Ecto neural progenitor cell (in vitro differentiated cells): Measurements from ENCODE around the gene ZSCAN31.
"Not testable (repeated sequence)": the region's sequence is repeated elsewhere in the genome, so short reads cannot be mapped to it uniquely, and the experiment has no call there.

Source experiments
- DNase-seq: peaks from one replicate; pipeline ENCODE4 v3.0.0-alpha.2; 2018; ENCODE audit warnings: low spot score

The ZSCAN31 gene

DNA sequence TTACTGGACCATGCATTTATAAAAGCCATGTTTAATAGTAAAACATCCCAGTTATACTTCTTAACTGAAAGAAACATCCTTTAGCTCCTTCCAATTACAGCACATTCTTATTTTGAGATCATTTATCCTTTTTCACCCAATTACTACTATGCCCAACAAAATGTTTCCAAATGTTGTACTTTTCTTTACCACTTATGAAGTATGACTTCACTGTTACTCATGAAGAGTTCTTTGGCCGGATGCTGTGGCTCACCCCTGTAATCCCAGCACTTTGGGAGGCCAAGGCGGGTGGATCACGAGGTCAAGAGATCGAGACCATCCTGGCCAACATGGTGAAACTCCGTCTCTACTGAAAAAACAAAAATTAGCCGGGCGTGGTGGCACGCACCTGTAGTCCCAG lies 18.1 kb downstream of the ZSCAN31 start:
- DNase-seq, result not testable (repeated sequence)

DNA sequence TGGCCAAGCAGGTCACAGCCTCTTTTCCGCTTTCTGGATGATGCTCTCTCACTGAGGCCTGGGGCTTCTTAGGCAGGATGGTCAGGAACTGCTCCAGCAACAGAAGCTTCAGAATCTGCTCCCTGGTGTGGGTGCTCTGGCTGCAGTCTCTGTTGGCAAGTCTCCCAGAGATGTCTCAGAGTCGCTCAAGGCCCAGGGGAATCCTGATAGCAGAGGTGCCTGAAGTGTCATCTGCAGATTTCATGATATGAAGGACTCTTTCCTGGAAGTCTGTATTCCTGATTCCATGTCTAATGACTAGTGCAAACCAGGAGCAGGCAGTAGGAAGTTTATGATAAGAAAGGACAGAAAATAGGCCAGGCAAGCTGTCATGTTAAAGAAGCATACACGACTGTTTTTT lies 20.3 kb downstream of the ZSCAN31 start:
- no peak for DNase-seq

DNA sequence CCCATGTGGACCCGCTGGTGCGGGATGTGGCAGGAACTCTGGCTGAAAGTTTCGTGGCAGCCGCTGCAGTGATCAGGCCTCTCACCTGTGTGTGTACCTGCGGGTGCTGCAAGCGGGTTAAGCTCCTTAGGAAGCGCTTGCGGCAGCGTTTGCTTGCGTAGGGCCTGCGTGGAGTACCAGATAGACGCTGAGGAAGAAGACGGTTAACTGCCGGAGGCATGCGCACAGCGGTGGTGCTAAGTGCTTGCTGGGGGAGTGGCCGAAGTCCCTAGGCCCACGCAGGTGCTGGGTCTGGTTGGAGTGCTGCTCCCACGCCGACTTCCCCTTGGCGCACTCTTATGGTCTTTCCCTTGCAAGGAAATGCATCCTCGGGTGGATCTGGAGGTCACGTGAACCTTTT lies 23.0 kb downstream of the ZSCAN31 start:
- DNase-seq, result no peak

DNA sequence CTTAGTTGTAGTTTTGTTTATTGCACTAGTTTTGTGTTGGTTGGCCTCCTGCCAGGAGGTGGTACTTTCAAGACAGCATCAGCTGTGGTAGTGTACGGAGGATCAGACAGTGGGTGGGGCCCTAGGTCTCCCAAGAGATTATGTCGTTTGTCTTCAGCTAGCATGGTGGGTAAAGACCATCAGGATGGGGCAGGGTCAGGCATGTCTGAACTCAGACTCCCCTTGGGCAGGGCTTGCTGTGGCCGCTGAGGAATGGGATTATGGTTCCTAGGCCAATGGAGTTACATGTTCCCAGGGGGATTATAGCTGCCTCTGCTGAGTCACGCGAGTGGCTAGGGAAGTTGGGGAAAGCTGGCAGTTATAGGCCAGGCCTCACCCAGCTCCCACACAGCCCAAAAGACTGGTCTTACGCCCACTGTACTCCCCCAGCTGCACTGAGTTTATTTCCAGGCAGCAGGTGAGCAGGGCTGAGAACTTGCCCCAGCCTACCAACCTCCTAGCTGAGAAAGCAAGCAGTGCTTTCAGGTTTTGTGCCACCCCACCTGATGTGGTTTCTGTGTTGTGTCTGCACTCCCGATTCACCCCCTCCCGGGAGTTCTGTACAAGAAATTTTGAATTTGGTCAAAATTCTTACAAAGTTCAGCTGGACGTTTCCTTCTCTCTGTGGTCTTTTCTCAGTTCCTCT lies 24.7 kb downstream of the ZSCAN31 start:
- peak; percentile 61 for DNase-seq

DNA sequence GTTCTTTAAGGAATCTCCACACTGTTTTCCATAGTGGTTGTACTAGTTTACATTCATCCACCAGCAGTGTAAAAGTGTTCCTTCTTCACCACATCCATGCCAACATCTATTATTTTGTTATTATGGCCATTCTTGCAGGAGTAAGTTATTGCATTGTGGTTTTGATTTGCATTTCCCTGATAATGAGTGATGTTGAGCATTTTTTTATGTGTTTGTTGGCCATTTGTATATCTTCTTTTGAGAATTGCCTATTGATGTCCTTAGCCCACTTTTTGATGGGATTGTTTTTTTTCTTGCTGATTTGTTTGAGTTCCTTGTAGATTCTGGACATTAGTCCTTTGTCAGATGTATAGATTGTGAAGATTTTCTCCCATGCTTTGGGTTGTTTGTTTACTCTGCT lies 29.6 kb downstream of the ZSCAN31 start:
- not testable (repeated sequence) for DNase-seq

DNA sequence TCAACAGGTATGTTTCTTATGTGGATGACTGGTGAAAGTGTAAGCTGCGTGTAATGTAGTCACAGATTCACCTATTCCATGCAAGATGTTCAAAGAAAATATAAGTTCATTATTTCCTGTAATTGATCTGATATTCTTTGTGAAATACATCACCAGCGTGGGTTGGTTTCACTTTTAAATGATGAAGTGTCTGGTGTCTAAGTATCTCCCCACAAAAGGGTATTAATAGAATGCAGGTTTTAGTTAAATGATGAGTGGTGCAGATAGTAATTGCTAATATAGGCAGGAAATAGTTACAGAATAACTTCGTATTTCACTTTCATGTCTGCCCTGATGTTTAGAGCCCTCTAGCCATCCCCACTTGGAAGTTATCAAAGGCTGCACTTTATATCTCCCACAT lies 32.4 kb downstream of the ZSCAN31 start:
- no peak for DNase-seq

DNA sequence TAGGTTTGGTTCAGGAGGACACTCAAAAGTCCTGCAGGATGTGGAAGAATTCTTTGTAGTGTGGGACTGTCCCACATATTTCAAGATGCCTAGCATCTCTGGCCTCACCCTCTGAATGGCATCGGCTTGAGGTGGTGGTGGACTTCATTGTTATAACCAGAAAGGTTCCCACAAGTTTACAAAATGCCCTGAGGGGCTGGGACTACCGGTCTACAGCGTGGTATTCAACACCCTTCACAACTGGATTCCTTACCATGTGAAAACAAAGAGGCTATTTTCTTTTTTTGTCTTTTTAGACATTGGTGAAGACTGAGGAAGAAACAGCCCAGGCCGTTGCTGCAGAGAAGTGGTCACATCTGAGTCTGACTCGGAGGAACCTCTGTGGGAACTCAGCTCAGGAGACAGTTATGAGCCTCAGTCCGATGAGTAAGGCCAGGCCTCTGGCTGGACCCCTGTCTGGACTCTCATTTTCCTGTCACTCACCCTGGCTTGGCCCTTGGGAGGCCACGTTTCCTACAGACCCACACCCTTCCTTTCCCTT lies 39.4 kb downstream of the ZSCAN31 start:
- no peak for DNase-seq

DNA sequence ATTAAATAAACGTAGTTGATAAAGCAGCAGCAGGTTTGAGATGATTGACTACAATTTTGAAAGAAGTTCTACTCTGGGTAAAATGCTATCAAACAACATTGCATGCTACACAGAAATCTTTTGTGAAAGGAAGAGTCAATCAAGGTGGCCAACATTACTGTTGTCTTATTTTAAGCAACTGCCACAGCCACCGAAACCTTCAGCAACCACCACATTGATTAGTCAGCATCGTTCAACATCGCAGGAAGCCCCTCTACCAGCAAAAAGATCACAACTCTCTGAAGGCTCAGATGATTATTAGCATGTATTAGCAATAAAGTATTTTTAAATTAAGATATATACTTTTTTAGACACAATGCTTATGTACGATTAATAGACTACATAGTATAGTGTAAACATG lies 40.6 kb downstream of the ZSCAN31 start:
- no peak for DNase-seq

DNA sequence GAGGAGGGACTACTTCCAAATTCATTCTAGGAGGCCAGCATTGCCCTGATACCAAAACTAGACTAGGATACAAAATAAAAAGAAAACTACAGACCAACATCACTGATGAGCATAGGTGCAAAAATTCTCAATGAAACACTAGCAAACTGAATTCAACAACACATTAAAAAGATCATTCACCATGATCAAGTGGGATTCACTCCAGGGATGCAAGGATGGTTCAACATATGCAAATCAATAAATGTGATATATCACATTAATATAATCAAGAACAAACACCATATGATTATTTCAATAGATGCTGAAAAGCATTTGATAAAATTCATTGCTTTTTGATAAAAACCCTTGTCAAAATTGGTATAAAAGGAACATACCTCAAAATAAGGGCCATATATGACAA lies 44.4 kb downstream of the ZSCAN31 start:
- no peak for DNase-seq

DNA sequence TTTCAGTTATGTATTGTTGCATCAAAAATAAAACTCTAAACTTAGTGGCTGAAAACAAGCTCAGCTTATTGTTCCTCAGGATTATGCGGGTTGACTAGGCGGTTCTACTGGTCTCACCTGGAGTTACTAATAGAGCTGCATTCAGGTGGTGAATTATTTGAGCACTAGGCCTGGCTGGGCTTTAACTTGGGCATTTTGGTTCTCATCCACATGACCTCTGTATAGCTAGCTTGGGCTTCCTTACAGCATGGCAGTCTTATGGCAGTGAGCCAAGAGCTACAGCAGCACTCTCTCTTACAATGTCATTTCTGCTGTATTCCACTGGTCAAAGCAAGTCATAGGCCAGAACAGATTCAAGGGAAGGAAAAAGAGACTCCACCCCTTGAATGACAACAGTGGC lies 53.0 kb downstream of the ZSCAN31 start:
- DNase-seq, result no peak

DNA sequence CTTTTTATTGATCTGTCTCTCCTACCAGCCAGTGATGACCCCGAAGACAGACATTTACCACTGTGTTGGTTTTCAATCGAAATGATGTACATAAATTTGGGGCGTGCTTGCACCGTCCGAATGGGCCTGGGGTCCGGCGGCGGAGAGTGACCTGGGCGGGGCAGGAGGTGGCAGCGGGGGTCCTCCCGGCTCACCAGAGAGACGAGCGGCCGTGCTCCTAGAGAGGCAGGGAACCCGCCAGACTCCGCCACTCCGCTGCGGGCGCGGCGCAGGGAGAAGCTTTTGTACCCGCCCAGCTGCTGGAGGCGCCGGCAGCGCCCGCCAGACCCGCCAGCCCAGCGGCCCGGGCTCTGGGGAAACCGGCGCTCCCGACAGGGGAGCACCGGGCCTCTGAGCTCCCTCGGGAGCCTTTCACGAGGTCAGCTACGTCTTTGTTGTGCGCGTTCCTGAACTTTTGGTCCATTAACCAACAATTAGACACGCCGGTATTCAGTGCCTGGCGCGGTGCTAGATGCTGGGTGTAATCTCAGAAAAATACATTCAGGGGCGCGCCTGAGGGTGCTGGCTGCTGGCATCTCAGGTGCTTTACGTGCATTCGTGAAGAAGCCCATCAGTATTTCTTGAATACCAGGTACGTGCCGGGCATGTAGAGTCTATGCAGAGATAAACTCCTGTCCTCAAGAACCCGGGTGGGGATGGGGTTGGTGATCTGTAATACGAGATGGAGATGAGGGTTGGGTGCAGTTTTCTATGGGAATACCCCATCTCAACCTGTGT lies 54.5 kb downstream of the ZSCAN31 start, which contains the start of gene PGBD1:
Gene PGBD1 (plus strand): TSS at position 285 of the 777 bp plus-strand sequence. CDS start 2,242 bp downstream, outside the sequence.
- DNase-seq, result peak; percentile 89

DNA sequence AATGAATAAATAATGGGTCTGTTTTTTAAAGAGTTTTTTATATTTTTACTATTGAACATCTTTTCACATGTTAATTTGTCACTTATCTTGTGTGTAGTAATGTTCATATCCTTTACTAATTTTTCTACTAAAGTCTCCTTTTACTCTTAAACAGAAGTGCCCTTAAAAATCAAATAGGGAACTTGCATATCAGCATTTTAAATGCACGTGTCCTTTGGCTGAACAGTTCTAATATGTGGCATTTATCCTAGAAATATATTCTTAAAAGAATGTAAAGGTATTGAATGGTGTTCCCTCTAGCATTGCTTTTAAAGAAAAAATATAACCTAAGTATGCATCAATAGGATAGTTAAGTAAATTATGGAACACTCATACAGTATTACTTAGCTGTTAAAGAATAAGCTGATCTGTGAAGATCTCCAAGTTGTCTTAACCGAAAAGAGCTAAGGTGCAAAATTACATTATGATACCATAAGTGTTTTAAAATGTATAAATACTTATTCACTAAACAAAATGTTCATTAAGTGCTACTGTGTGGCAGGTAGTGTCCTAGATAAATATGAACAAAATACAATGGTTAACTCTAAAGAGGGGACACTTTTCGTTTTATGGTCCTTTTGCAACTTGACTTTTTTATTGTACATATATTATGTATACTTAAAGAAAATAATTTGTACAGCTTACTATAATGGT lies 55.2 kb downstream of the ZSCAN31 start:
- no peak for DNase-seq

DNA sequence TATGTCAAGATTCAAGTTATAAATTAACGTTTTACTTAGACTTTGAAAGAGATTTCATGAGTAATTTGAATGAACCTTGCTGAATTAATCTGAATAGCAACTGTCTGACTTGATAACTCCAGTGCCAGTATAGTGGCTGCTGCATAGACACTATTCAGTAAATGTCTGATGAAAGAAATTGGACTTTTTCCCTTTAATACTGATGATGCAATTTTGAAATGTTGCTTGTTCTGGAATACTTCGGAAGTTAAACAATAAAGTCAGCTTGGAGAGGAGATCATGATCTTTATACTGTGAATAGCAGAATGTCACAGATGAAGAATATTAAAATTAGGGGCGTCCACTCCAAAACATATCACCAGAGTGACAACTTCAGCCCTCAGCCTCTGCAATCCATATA lies 58.2 kb downstream of the ZSCAN31 start:
- no peak for DNase-seq

DNA sequence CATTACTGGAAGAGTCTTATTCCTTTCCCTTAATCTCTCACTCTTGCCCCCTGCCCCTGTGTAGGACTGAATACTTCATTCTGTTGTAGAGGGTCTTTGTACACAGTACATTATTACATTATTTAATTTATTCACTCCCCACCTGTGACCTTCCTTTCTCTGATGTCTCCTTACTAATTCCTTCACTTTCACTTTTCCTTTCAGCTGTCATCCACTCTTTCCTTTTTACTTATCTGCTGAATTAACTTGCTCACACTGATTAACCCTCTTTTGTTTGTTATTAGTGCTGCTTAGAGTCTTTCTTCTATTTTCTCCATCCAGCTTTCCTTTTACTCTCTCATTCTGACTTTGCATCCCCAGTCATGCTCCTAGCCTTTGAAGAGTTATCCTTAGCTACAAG lies 61.1 kb downstream of the ZSCAN31 start:
- no peak for DNase-seq
